Brain microvascular endothelial cell (primary cell): ENCODE results near the gene CD8B2.
"Not testable (repeated sequence)": the region's sequence is repeated elsewhere in the genome, so short reads cannot be mapped to it uniquely, and the experiment has no call there.

Experiments used
- DNase-seq: peaks from one replicate; pipeline ENCODE4 v3.0.0-alpha.2; 2020
- H3K27ac ChIP-seq: fragments of 250-450 bp; sonication (Bioruptor Pico); 2 replicates; pipeline ENCODE4 v1.5.1; 2020; ENCODE audit warnings: mild to moderate bottlenecking, moderate library complexity
- H3K27me3 ChIP-seq: fragments of 250-450 bp; sonication (Bioruptor Pico); replicated peaks from 2 replicates; pipeline ENCODE4 v1.5.1; 2020; ENCODE audit warnings: mild to moderate bottlenecking
- H3K36me3 ChIP-seq: fragments of 250-450 bp; sonication (Bioruptor Pico); replicated peaks from 2 replicates; pipeline ENCODE4 v1.5.1; 2020; ENCODE audit warnings: mild to moderate bottlenecking
- H3K4me3 ChIP-seq: 2 replicates; pipeline ENCODE4 v1.5.1; 2011; ENCODE audit warnings: low read depth, mild to moderate bottlenecking, control low read depth, low read length, moderate library complexity
- CTCF ChIP-seq: IDR thresholded peaks from 2 replicates; pipeline ENCODE4 v1.5.1; 2011; ENCODE audit warnings: low read depth, mild to moderate bottlenecking, moderate library complexity, low read length, control low read depth, inconsistent platforms; ENCODE audit errors: missing control alignments
- in situ Hi-C: cut with HindIII; loops from 2 replicates; pipeline ENCODE4 v1.10.0; 2017; ENCODE audit warnings: low sequenced_read_pairs, low pct_ligation_motif_present

CD8B2 gene

GRCh38 chr2:106555053-106555452, 67.9 kb downstream of the CD8B2 start:
- Histone ChIP-seq H3K4me3 (no peak overlapping the region), H3K36me3 (no peaks in the 10 kb centered on the region), H3K27ac (no peak overlapping the region), H3K27me3 (no peaks in the 10 kb centered on the region)
- in situ Hi-C loops, result no loop called here
- no peak for TF ChIP-seq CTCF
- no peak for DNase-seq

- H3K27me3 ChIP-seq, H3K36me3 ChIP-seq, DNase-seq, in situ Hi-C loops, H3K27ac ChIP-seq, H3K4me3 ChIP-seq: not testable (repeated sequence)
Measured at GRCh38 chr2:106559786-106560185, 72.6 kb downstream of the CD8B2 start.

- no peaks in the 10 kb centered on the region for H3K27me3 ChIP-seq
- DNase-seq, result no peak
- H3K4me3 ChIP-seq, result no peak overlapping the region
- no peak for TF ChIP-seq CTCF
- no peaks in the 10 kb centered on the region for H3K36me3 ChIP-seq
- H3K27ac ChIP-seq, result no peak overlapping the region
- in situ Hi-C loops, result no loop called here
Measured at GRCh38 chr2:106560773-106561172, 73.6 kb downstream of the CD8B2 start.

GRCh38 chr2:106561356-106561755, 74.2 kb downstream of the CD8B2 start:
- H3K36me3 ChIP-seq, result no peaks in the 10 kb centered on the region
- TF ChIP-seq CTCF, result no peak
- in situ Hi-C loops, result no loop called here
- H3K27me3 ChIP-seq, result no peaks in the 10 kb centered on the region
- H3K27ac ChIP-seq, result no peak overlapping the region
- H3K4me3 ChIP-seq, result no peak overlapping the region
- no peak for DNase-seq

- Histone ChIP-seq H3K4me3 (no peak overlapping the region), H3K27ac (no peak overlapping the region), H3K36me3 (no peaks in the 10 kb centered on the region), H3K27me3 (no peaks in the 10 kb centered on the region)
- no peak for TF ChIP-seq CTCF
- no peak for DNase-seq
- in situ Hi-C loops, result no loop called here
Measured at GRCh38 chr2:106561803-106562202, 74.6 kb downstream of the CD8B2 start.

GRCh38 chr2:106562268-106563186, 75.4 kb downstream of the CD8B2 start:
- DNase-seq, result no peak
- H3K27ac ChIP-seq, result no peak overlapping the region
- no peak overlapping the region for H3K4me3 ChIP-seq
- no peaks in the 10 kb centered on the region for H3K27me3 ChIP-seq
- in situ Hi-C loops, result no loop called here
- no peaks in the 10 kb centered on the region for H3K36me3 ChIP-seq
- peak; percentile 31 for TF ChIP-seq CTCF
